Gastroesophageal sphincter (tissue), 4 donors: ENCODE results near the gene ANKRD13A. TPM values are rescaled to one million over a fixed set of nuclear protein-coding genes. Genes with fewer than 3 reads are reported as not detected.
A peak's percentile ranks its signal among the peaks of the same experiment; 100 is the strongest.
"Not testable (repeated sequence)": the region's sequence is repeated elsewhere in the genome, so short reads cannot be mapped to it uniquely, and the experiment has no call there.

Source experiments
- ATAC-seq: fragments of 150-250 bp; one replicate; pipeline ENCODE4 v1.9.1; 2016; ENCODE audit warnings: mild to moderate bottlenecking, moderate library complexity
- H3K27ac ChIP-seq, 4 donors: fragments of 200-600 bp; sonication (generic) in 3 of 4; 1 replicate in 3 of 4; 2 replicates in 1 of 4; pipeline ENCODE4 v1.5.1; 2016 to 2019
- H3K27me3 ChIP-seq: fragments of 200-600 bp; sonication (generic); one replicate; pipeline ENCODE4 v1.5.1; 2019
- H3K36me3 ChIP-seq, 2 donors: fragments of 200-600 bp; sonication (generic); one replicate each; pipeline ENCODE4 v1.5.1; 2019; ENCODE audit warnings: control low read depth in 1 of 2
- H3K4me1 ChIP-seq, 3 donors: fragments of 200-600 bp; sonication (generic); 1 replicate in 2 of 3; 2 replicates in 1 of 3; pipeline ENCODE4 v1.5.1; 2016 to 2019; ENCODE audit warnings: control low read depth in 2 of 3
- H3K4me3 ChIP-seq, 2 donors: fragments of 200-600 bp; sonication (generic); one replicate each; pipeline ENCODE4 v1.5.1; 2019; ENCODE audit warnings: mild to moderate bottlenecking in 1 of 2, moderate library complexity in 1 of 2
- H3K9me3 ChIP-seq, 3 donors: fragments of 200-600 bp; sonication (generic); one replicate each; pipeline ENCODE4 v1.5.1; 2017 to 2019; ENCODE audit warnings: control low read depth in 2 of 3
- EP300 ChIP-seq: sonication (generic); formaldehyde crosslinking; IDR thresholded peaks from one replicate; pipeline ENCODE4 v1.6.1; 2017; ENCODE audit warnings: antibody characterized with exemption, mild to moderate bottlenecking
- POLR2A ChIP-seq, 2 donors: fragments of 450-650 bp; IDR thresholded peaks; one replicate each; pipeline ENCODE4 v1.6.1; 2017; ENCODE audit warnings: antibody characterized with exemption in 2 of 2, mild to moderate bottlenecking in 2 of 2, moderate library complexity in 1 of 2
- POLR2AphosphoS5 ChIP-seq: sonication (generic); formaldehyde crosslinking; IDR thresholded peaks from one replicate; pipeline ENCODE4 v1.6.1; 2017; ENCODE audit warnings: antibody characterized with exemption
- WGBS, 2 donors: methylation state at CpG; one replicate each; pipeline ENCODE4 v1.1.5; 2018; ENCODE audit warnings: low coverage in 1 of 2; 5-methylcytosine and 5-hydroxymethylcytosine counted together
- total RNA-seq, 4 donors: library from RNA; depleted of rRNA; stranded (reverse); fragments of >200 nt; gene quantifications; one replicate each; pipeline ENCODE4 v1.1.0, GENCODE V29; 2016
- TF ChIP-seq, protein P1 (sequence below), 4 experiments: fragments of 200-600 bp in 2 of 4; fragments of 450-650 bp in 2 of 4; sonication (generic) in 1 of 4; IDR thresholded peaks; one replicate each; pipeline ENCODE4 v1.5.1; 2017 to 2019; ENCODE audit warnings: antibody characterized with exemption in 4 of 4, mild to moderate bottlenecking in 2 of 4, moderate library complexity in 2 of 4

Gene ANKRD13A
- total RNA-seq, 4 donors from 2014 or later: 141 to 182 (median 153) TPM

DNA sequence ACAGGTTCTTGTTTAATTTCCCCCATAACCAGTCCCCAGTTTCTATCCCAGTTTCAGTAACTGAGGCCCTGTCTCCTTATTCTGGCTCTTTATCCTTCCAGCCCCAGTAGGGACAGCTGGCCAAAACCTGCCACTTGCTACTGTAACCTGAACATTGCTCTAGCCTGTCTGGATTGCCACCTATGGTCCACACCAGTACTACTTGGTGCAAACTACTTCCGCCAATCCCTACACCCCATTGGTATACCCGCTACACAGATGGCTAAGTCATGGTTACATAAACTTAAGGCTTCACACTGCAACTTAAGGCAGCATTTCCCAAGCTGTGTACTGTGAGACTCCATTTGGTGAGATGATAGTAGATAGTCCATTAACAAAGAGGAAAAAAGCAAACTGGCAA lies 69.4 kb downstream of the ANKRD13A start:
- no peak for TF ChIP-seq POLR2A (IDR thresholded peaks at IDR 0.05)
- no peak for TF ChIP-seq EP300
- TF ChIP-seq, protein P1, sequence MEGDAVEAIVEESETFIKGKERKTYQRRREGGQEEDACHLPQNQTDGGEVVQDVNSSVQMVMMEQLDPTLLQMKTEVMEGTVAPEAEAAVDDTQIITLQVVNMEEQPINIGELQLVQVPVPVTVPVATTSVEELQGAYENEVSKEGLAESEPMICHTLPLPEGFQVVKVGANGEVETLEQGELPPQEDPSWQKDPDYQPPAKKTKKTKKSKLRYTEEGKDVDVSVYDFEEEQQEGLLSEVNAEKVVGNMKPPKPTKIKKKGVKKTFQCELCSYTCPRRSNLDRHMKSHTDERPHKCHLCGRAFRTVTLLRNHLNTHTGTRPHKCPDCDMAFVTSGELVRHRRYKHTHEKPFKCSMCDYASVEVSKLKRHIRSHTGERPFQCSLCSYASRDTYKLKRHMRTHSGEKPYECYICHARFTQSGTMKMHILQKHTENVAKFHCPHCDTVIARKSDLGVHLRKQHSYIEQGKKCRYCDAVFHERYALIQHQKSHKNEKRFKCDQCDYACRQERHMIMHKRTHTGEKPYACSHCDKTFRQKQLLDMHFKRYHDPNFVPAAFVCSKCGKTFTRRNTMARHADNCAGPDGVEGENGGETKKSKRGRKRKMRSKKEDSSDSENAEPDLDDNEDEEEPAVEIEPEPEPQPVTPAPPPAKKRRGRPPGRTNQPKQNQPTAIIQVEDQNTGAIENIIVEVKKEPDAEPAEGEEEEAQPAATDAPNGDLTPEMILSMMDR (IDR thresholded peaks at IDR 0.05): no peak
- no peak for TF ChIP-seq POLR2AphosphoS5
- Histone ChIP-seq H3K4me1 (peaks cover 0 to 12% (median 4%) of the 10 kb centered on the region in 3 donors), H3K27me3 (no peaks in the 10 kb centered on the region), H3K9me3 (no peaks in the 10 kb centered on the region), H3K27ac (no peak overlapping the region), H3K36me3 (no peaks in the 10 kb centered on the region), H3K4me3 (no peak overlapping the region)
- 93 to 100% methylated on average over 2 of the region's 2 CpGs for WGBS, 2 donors
- ATAC-seq: no peak

DNA sequence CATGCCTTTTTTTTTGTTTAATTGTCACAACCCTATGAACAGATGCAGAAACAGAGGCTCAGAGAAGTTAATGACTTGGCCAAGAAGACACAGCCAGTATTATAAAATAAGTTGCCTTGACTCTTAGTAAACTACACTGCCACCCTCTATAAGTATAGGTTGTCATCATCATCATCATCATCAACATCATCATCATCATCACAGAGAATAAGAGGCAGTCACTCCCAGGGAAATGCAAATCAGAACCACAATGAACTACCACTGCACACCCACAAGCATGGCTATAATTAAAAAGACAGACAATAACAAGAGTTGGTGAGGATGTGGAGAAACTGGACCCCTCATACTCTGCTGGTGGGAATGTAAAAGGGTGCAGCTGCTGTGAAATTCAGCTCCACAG lies 72.3 kb downstream of the ANKRD13A start:
- Histone ChIP-seq H3K9me3 (no peaks in the 10 kb centered on the region), H3K4me1 (peaks cover 0 to 16% (median 4%) of the 10 kb centered on the region in 3 donors), H3K36me3 (no peaks in the 10 kb centered on the region), H3K27ac (no peak overlapping the region), H3K4me3 (no peak overlapping the region), H3K27me3 (no peaks in the 10 kb centered on the region)
- TF ChIP-seq EP300: no peak
- TF ChIP-seq POLR2A (IDR thresholded peaks at IDR 0.05): no peak
- no peak for TF ChIP-seq POLR2AphosphoS5
- TF ChIP-seq, protein P1 (IDR thresholded peaks at IDR 0.05): no peak
- no peak for ATAC-seq

DNA sequence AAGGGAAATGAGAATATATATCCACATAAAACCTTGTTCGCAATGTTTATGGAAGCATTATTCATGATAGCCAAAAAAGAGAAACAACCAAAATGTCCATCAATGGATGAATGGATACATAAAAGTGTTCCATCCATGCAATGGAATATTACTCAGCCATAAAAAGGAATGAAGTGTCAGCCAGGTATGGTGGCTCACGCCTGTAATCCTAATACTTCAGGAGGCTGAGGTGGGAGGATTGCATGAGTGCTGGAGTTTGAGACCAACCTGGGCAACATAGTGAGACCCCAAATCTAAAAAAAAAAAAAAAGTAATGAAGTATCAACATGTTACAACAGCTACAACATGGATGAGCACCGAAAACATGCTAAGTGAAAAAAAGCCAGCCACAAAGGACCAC lies 72.7 kb downstream of the ANKRD13A start:
- ATAC-seq: no peak
- Histone ChIP-seq H3K27ac (no peak overlapping the region), H3K4me3 (no peak overlapping the region), H3K4me1 (peaks cover 0 to 16% (median 4%) of the 10 kb centered on the region in 3 donors), H3K36me3 (no peaks in the 10 kb centered on the region), H3K27me3 (no peaks in the 10 kb centered on the region), H3K9me3 (no peaks in the 10 kb centered on the region)
- 96 to 100% methylated on average over 3 of the region's 3 CpGs for WGBS, 2 donors
- TF ChIP-seq POLR2A (IDR thresholded peaks at IDR 0.05) (no peak), POLR2AphosphoS5 (no peak), EP300 (no peak)
- TF ChIP-seq, protein P1 (IDR thresholded peaks at IDR 0.05): no peak

DNA sequence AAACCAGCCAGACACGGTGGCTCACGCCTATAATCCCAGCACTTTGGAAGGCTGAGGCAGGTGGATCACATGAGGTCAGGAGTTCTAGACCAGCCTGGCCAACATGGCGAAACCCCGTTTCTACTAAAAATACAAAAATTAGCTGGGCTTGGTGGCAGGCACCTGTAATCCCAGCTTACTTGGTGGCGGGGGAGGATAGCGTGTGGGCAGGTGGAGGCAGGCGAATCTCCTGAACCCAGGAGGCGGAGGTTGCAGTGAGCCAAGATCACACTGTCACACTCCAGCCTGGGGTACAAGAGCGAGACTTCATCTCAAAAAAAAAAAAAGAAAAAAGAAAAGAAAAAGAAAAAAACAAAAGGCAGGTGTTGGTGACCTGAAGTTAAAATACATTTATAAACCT lies 73.4 kb downstream of the ANKRD13A start:
- H3K9me3 ChIP-seq, H3K36me3 ChIP-seq, H3K27me3 ChIP-seq, ATAC-seq: not testable (repeated sequence)
- Histone ChIP-seq H3K4me3 (peak overlapping the region in 1 of 2 donors; percentile 51), H3K4me1 (peaks cover 0 to 16% (median 4%) of the 10 kb centered on the region in 3 donors), H3K27ac (peak overlapping the region in 2 of 4 donors; percentile 22 to 49)
- 78% methylated on average over 5 of the region's 9 CpGs; no CpG with 5 or more reads in 1 of the 2 donors for WGBS, 2 donors

DNA sequence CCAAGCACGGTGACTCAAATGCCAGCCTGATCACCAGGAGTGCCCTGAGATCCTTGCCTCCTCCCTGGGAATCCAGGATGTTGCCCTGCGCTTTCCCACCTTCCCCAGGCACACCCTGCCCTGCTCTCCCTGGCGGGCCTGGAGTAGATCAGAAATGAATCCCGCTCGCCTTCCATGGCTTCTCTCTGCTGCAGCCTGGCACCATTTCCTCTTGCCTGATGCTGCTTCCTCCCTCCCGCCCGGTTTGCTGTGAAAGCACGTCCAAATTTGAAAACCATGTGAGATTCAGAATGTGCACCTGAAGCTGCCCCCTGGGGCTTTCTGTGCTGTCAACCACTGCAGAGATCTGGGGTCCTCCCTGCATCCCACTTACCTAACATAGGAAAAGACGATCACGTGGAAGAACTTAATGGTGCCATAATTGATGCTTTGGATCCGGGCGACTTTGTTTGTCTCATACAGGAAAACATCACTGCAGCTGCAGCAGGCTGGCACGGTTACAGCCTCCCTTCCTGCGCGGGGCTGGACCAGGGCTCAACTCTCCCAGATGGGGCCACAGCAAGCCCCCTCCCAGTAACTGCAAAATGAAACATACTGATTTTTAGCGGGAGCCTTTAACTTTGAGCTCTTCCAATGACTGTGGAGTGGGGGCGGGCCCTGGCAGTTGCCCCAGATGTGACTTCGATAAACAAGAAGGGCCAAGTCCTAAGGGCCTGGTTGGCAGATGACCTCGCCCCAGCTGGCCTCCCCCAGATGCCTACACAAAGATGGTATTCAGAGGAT lies 74.0 kb downstream of the ANKRD13A start:
- Histone ChIP-seq H3K4me3 (peak overlapping the region; percentile 30 to 51), H3K27me3 (no peaks in the 10 kb centered on the region), H3K36me3 (no peaks in the 10 kb centered on the region), H3K9me3 (no peaks in the 10 kb centered on the region), H3K27ac (peak overlapping the region in 2 of 4 donors; percentile 22 to 49), H3K4me1 (peaks cover 0 to 16% (median 4%) of the 10 kb centered on the region in 3 donors)
- TF ChIP-seq EP300 (no peak), POLR2A (IDR thresholded peaks at IDR 0.05) (no peak), POLR2AphosphoS5 (no peak)
- TF ChIP-seq, protein P1 (IDR thresholded peaks at IDR 0.05): no peak
- 13 to 25% methylated on average over 6 to 7 of the region's 19 CpGs for WGBS, 2 donors
- peak; percentile 51 for ATAC-seq
